Measurements from ENCODE around the gene TGM3. TPM values are rescaled to one million over a fixed set of nuclear protein-coding genes. Genes with fewer than 3 reads are reported as not detected.
A peak's percentile ranks its signal among the peaks of the same experiment; 100 is the strongest.

Gene TGM3
- polyA plus RNA-seq, 1 donor (not counting 4 experiments of a cell fraction or from before 2014, with no cell fraction given): 0.08 TPM

- Histone ChIP-seq H3K27ac (ENCODE audit: control insufficient read depth, insufficient read depth, low read length) (no peak overlapping the region), H4K20me1 (ENCODE audit: control insufficient read depth, extremely low read depth, insufficient read depth, low read length) (no peaks in the 10 kb centered on the region), H3K4me1 (ENCODE audit: control insufficient read depth, extremely low read depth, insufficient read depth, low read length) (peaks cover 28% of the 10 kb centered on the region), H2AFZ (ENCODE audit: control insufficient read depth, low read length) (no peak overlapping the region), H3K36me3 (ENCODE audit: control insufficient read depth in 2 of 2, extremely low read depth in 1 of 2, insufficient read depth in 2 of 2, low read length in 2 of 2) (no peaks in the 10 kb centered on the region), H3K4me3 (ENCODE audit: control insufficient read depth in 2 of 3, extremely low read depth in 1 of 3, insufficient read depth in 2 of 3, low read depth in 1 of 3, low read length in 3 of 3) (no peak overlapping the region), H3K4me2 (ENCODE audit: control insufficient read depth, extremely low read depth, insufficient read depth, low read depth, low read length) (no peak overlapping the region), H3K79me2 (ENCODE audit: control insufficient read depth, insufficient read depth, low read length) (no peaks in the 10 kb centered on the region), H3K9ac (ENCODE audit: control insufficient read depth, extremely low read depth, insufficient read depth, low read length) (no peak overlapping the region), H3K9me3 (ENCODE audit: control insufficient read depth, low read depth, low read length) (no peaks in the 10 kb centered on the region), H3K9me1 (ENCODE audit: control insufficient read depth, extremely low read depth, insufficient read depth, low read length) (no peaks in the 10 kb centered on the region), H3K27me3 (ENCODE audit: control insufficient read depth, extremely low read depth, insufficient read depth, low read length) (no peaks in the 10 kb centered on the region)
- dilution Hi-C loops (cut with MboI; ENCODE audit: extremely low pct_ligation_motif_present, low sequenced_read_pairs): no loop called here
- TF ChIP-seq EZH2 (IDR thresholded peaks at IDR 0.05; ENCODE audit: low read length): no peak
- FAIRE-seq: no peak
- no peak for DNase-seq (ENCODE audit: low read depth, low spot score)
Observed at GRCh38 chr20:2281563-2281962, 14.2 kb upstream of the TGM3 start.

- no peak overlapping the region for H3K4me2 ChIP-seq (ENCODE audit: control insufficient read depth, extremely low read depth, insufficient read depth, low read depth, low read length)
- no peaks in the 10 kb centered on the region for H3K36me3 ChIP-seq (ENCODE audit: control insufficient read depth in 2 of 2, extremely low read depth in 1 of 2, insufficient read depth in 2 of 2, low read length in 2 of 2)
- no peak overlapping the region for H3K9ac ChIP-seq (ENCODE audit: control insufficient read depth, extremely low read depth, insufficient read depth, low read length)
- H3K9me3 ChIP-seq (ENCODE audit: control insufficient read depth, low read depth, low read length): no peaks in the 10 kb centered on the region
- no peak overlapping the region for H2AFZ ChIP-seq (ENCODE audit: control insufficient read depth, low read length)
- H3K9me1 ChIP-seq (ENCODE audit: control insufficient read depth, extremely low read depth, insufficient read depth, low read length): no peaks in the 10 kb centered on the region
- H3K4me3 ChIP-seq (ENCODE audit: control insufficient read depth in 2 of 3, extremely low read depth in 1 of 3, insufficient read depth in 2 of 3, low read depth in 1 of 3, low read length in 3 of 3): no peak overlapping the region
- dilution Hi-C loops (cut with MboI; ENCODE audit: extremely low pct_ligation_motif_present, low sequenced_read_pairs): no loop called here
- no peak overlapping the region for H3K27ac ChIP-seq (ENCODE audit: control insufficient read depth, insufficient read depth, low read length)
- no peak for TF ChIP-seq EZH2 (IDR thresholded peaks at IDR 0.05; ENCODE audit: low read length)
- TF ChIP-seq, protein P1, sequence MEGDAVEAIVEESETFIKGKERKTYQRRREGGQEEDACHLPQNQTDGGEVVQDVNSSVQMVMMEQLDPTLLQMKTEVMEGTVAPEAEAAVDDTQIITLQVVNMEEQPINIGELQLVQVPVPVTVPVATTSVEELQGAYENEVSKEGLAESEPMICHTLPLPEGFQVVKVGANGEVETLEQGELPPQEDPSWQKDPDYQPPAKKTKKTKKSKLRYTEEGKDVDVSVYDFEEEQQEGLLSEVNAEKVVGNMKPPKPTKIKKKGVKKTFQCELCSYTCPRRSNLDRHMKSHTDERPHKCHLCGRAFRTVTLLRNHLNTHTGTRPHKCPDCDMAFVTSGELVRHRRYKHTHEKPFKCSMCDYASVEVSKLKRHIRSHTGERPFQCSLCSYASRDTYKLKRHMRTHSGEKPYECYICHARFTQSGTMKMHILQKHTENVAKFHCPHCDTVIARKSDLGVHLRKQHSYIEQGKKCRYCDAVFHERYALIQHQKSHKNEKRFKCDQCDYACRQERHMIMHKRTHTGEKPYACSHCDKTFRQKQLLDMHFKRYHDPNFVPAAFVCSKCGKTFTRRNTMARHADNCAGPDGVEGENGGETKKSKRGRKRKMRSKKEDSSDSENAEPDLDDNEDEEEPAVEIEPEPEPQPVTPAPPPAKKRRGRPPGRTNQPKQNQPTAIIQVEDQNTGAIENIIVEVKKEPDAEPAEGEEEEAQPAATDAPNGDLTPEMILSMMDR (optimal IDR thresholded peaks at IDR 0.05 in 1 of 3, IDR thresholded peaks at IDR 0.05 in 1 of 3, conservative IDR thresholded peaks at IDR 0.05 in 1 of 3; ENCODE audit: extremely low read depth in 1 of 3, insufficient read depth in 2 of 3, low read length in 3 of 3): no peak
- no peaks in the 10 kb centered on the region for H3K79me2 ChIP-seq (ENCODE audit: control insufficient read depth, insufficient read depth, low read length)
- H3K27me3 ChIP-seq (ENCODE audit: control insufficient read depth, extremely low read depth, insufficient read depth, low read length): no peaks in the 10 kb centered on the region
- H3K4me1 ChIP-seq (ENCODE audit: control insufficient read depth, extremely low read depth, insufficient read depth, low read length): peaks cover 28% of the 10 kb centered on the region
- DNase-seq (ENCODE audit: low read depth, low spot score) (no peak), FAIRE-seq (peak; percentile 52)
- H4K20me1 ChIP-seq (ENCODE audit: control insufficient read depth, extremely low read depth, insufficient read depth, low read length): no peaks in the 10 kb centered on the region
Observed at GRCh38 chr20:2282181-2282580, 13.6 kb upstream of the TGM3 start.
